GM23338 (cell line): ENCODE results near the gene SYT5. TPM values are rescaled to one million over a fixed set of nuclear protein-coding genes. Genes with fewer than 3 reads are reported as not detected.

ENCODE experiments used
- ATAC-seq: fragments of 200-7000 bp; cut with Tn5 transposase; 3 replicates; pipeline ENCODE4 v1.9.1; 2020
- DNase-seq: peaks from one replicate; pipeline ENCODE4 v3.0.0-alpha.2; 2015; ENCODE audit warnings: low spot score
- H2AFZ ChIP-seq: fragments of 200-600 bp; sonication (generic); 2 replicates; pipeline ENCODE4 v1.8.0; 2016; ENCODE audit warnings: antibody characterized with exemption, mild to moderate bottlenecking, moderate library complexity
- H3F3A ChIP-seq: fragments of 200-600 bp; sonication (generic); replicated peaks from 2 replicates; pipeline ENCODE4 v1.8.0; 2017; ENCODE audit warnings: antibody characterized with exemption, mixed run types, low read depth
- H3K27ac ChIP-seq: fragments of 200-600 bp; sonication (generic); 2 replicates; pipeline ENCODE4 v1.6.1; 2016; ENCODE audit warnings: low read depth
- H3K27me3 ChIP-seq: fragments of 200-600 bp; sonication (generic); 2 replicates; pipeline ENCODE4 v1.8.0; 2016; ENCODE audit warnings: mild to moderate bottlenecking, mixed run types, moderate library complexity; ENCODE audit not compliant: insufficient read depth
- H3K36me3 ChIP-seq: fragments of 200-600 bp; sonication (generic); 2 replicates; pipeline ENCODE4 v1.8.0; 2016; ENCODE audit warnings: mild to moderate bottlenecking; ENCODE audit not compliant: insufficient read depth
- H3K4me1 ChIP-seq: fragments of 200-600 bp; sonication (generic); 2 replicates; pipeline ENCODE4 v1.8.0; 2016; ENCODE audit warnings: mild to moderate bottlenecking, moderate library complexity; ENCODE audit not compliant: insufficient read depth
- H3K4me2 ChIP-seq: fragments of 200-600 bp; sonication (generic); 2 replicates; pipeline ENCODE4 v1.7.1; 2017; ENCODE audit warnings: mixed run types
- H3K4me3 ChIP-seq: fragments of 200-600 bp; sonication (generic); 2 replicates; pipeline ENCODE4 v1.6.1; 2016; ENCODE audit warnings: mixed run types
- H3K79me2 ChIP-seq: fragments of 200-600 bp; sonication (generic); replicated peaks from 2 replicates; pipeline ENCODE4 v1.8.0; 2017; ENCODE audit warnings: mild to moderate bottlenecking; ENCODE audit not compliant: insufficient read depth
- H3K9me2 ChIP-seq: fragments of 200-600 bp; sonication (generic); 2 replicates; pipeline ENCODE4 v1.8.0; 2017; ENCODE audit not compliant: insufficient read depth
- H4K20me1 ChIP-seq: fragments of 200-600 bp; sonication (generic); replicated peaks from 2 replicates; pipeline ENCODE4 v1.8.0; 2017; ENCODE audit warnings: mild to moderate bottlenecking; ENCODE audit not compliant: insufficient read depth
- H3K27ac Mint-ChIP-seq: 2 replicates; pipeline ENCODE4 v1.8.0; 2020; ENCODE audit warnings: inconsistent platforms, mild to moderate bottlenecking, moderate library complexity, mixed read lengths
- H3K27me3 Mint-ChIP-seq: 3 replicates; pipeline ENCODE4 v1.8.0; 2022; ENCODE audit warnings: low read depth, mild to moderate bottlenecking, moderate library complexity, mixed read lengths, inconsistent platforms; ENCODE audit not compliant: insufficient read depth, poor library complexity
- H3K36me3 Mint-ChIP-seq: 3 replicates; pipeline ENCODE4 v1.8.0; 2021; ENCODE audit warnings: low read depth, mild to moderate bottlenecking, inconsistent platforms, moderate library complexity, mixed read lengths
- H3K4me1 Mint-ChIP-seq: 3 replicates; pipeline ENCODE4 v1.8.0; 2020; ENCODE audit warnings: mild to moderate bottlenecking, inconsistent platforms, mixed read lengths
- H3K4me3 Mint-ChIP-seq: 3 replicates; pipeline ENCODE4 v1.8.0; 2021; ENCODE audit warnings: moderate library complexity, mild to moderate bottlenecking, inconsistent platforms, mixed read lengths
- H3K9me3 Mint-ChIP-seq: 3 replicates; pipeline ENCODE4 v1.8.0; 2020; ENCODE audit warnings: moderate library complexity, mild to moderate bottlenecking, inconsistent platforms, mixed read lengths
- CREB1 ChIP-seq: fragments of 250-450 bp; sonication (Bioruptor Pico); IDR thresholded peaks from 2 replicates; pipeline ENCODE4 v1.5.0; 2020; ENCODE audit warnings: low read depth, mild to moderate bottlenecking, moderate library complexity
- CTCF ChIP-seq, 2 experiments: fragments of 200-600 bp in 1 of 2; sonication (generic) in 1 of 2; conservative IDR thresholded peaks; 2 replicates each; pipeline versions ENCODE4 v1.5.1 to v1.6.1; 2016 to 2017; ENCODE audit warnings: antibody characterized with exemption in 2 of 2, low read depth in 2 of 2, mild to moderate bottlenecking in 2 of 2, moderate library complexity in 1 of 2
- EZH2 ChIP-seq: fragments of 200-600 bp; sonication (generic); IDR thresholded peaks from one replicate; pipeline ENCODE4 v1.8.0; 2017; ENCODE audit warnings: antibody characterized with exemption, mild to moderate bottlenecking, low read depth; ENCODE audit not compliant: unreplicated experiment
- EZH2phosphoT487 ChIP-seq: fragments of 200-600 bp; sonication (generic); IDR thresholded peaks from one replicate; pipeline ENCODE4 v1.8.1; 2018; ENCODE audit warnings: antibody characterized with exemption; ENCODE audit not compliant: unreplicated experiment
- NANOG ChIP-seq: IDR thresholded peaks from 2 replicates; pipeline ENCODE4 v1.6.1; 2016; ENCODE audit warnings: antibody characterized with exemption, borderline replicate concordance
- STAT1 ChIP-seq: IDR thresholded peaks from one replicate; pipeline ENCODE4 v1.6.1; 2016; ENCODE audit warnings: antibody characterized with exemption; ENCODE audit not compliant: unreplicated experiment
- ZNF331 ChIP-seq: fragments of 250-450 bp; sonication (Bioruptor Pico); IDR thresholded peaks from 2 replicates; pipeline ENCODE4 v1.5.0; 2020; ENCODE audit warnings: low read depth, mild to moderate bottlenecking, moderate library complexity
- polyA plus RNA-seq: library from polyadenylated mRNA; unstranded; fragments of >200 nt; fragmentation: Nextera tagmentation; extraction: Ambion mirVana; gene quantifications from 2 replicates; pipeline ENCODE4 v1.2.1, GENCODE V29; 2016
- total RNA-seq: library from RNA; depleted of rRNA; stranded (reverse); fragments of >200 nt; shearing (Covaris generic); gene quantifications from 2 replicates; pipeline ENCODE4 v1.2.3, GENCODE V29; 2014
- TF ChIP-seq, protein P1 (sequence below): IDR thresholded peaks from 2 replicates; pipeline ENCODE4 v1.6.1; 2016; ENCODE audit warnings: antibody characterized with exemption
- TF ChIP-seq, protein P2 (sequence below): IDR thresholded peaks from one replicate; pipeline ENCODE4 v1.6.1; 2018; ENCODE audit warnings: antibody characterized with exemption; ENCODE audit not compliant: unreplicated experiment

Gene SYT5
- total and polyA plus RNA-seq, 2 experiments from 2014 or later = 2.1 to 4.7 TPM

GRCh38 chr19:55224038-55224665 lies 44.1 kb upstream of the SYT5 start:
- Mint-ChIP-seq H3K27me3 (peaks cover 18% of the 10 kb centered on the region), H3K4me1 (peaks cover 4% of the 10 kb centered on the region; the same call in 2 of the 3 replicates), H3K4me3 (no peak overlapping the region), H3K36me3 (peaks cover 13% of the 10 kb centered on the region), H3K9me3 (peaks cover 12% of the 10 kb centered on the region), H3K27ac (no peak overlapping the region)
- no peak overlapping the region for H3K4me2 ChIP-seq
- H3K27me3 ChIP-seq = no peaks in the 10 kb centered on the region
- no peak overlapping the region for H3K4me3 ChIP-seq
- no peaks in the 10 kb centered on the region; the same call in 1 of the 2 replicates for H4K20me1 ChIP-seq
- no peaks in the 10 kb centered on the region for H3K79me2 ChIP-seq
- TF ChIP-seq ZNF331 (CRISPR knock-in tag) (no peak), NANOG (no peak), STAT1 (no peak), CTCF (conservative IDR thresholded peaks at IDR 0.05; ENCODE audit: low read depth in 2 of 2) (no peak), EZH2phosphoT487 (no peak), EZH2 (no peak), CREB1 (no peak)
- TF ChIP-seq, protein P1, sequence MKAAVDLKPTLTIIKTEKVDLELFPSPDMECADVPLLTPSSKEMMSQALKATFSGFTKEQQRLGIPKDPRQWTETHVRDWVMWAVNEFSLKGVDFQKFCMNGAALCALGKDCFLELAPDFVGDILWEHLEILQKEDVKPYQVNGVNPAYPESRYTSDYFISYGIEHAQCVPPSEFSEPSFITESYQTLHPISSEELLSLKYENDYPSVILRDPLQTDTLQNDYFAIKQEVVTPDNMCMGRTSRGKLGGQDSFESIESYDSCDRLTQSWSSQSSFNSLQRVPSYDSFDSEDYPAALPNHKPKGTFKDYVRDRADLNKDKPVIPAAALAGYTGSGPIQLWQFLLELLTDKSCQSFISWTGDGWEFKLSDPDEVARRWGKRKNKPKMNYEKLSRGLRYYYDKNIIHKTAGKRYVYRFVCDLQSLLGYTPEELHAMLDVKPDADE = no peak
- TF ChIP-seq, protein P2, sequence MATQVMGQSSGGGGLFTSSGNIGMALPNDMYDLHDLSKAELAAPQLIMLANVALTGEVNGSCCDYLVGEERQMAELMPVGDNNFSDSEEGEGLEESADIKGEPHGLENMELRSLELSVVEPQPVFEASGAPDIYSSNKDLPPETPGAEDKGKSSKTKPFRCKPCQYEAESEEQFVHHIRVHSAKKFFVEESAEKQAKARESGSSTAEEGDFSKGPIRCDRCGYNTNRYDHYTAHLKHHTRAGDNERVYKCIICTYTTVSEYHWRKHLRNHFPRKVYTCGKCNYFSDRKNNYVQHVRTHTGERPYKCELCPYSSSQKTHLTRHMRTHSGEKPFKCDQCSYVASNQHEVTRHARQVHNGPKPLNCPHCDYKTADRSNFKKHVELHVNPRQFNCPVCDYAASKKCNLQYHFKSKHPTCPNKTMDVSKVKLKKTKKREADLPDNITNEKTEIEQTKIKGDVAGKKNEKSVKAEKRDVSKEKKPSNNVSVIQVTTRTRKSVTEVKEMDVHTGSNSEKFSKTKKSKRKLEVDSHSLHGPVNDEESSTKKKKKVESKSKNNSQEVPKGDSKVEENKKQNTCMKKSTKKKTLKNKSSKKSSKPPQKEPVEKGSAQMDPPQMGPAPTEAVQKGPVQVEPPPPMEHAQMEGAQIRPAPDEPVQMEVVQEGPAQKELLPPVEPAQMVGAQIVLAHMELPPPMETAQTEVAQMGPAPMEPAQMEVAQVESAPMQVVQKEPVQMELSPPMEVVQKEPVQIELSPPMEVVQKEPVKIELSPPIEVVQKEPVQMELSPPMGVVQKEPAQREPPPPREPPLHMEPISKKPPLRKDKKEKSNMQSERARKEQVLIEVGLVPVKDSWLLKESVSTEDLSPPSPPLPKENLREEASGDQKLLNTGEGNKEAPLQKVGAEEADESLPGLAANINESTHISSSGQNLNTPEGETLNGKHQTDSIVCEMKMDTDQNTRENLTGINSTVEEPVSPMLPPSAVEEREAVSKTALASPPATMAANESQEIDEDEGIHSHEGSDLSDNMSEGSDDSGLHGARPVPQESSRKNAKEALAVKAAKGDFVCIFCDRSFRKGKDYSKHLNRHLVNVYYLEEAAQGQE = no peak
- H3K36me3 ChIP-seq = no peaks in the 10 kb centered on the region
- no peaks in the 10 kb centered on the region for H3K4me1 ChIP-seq
- 0 out of 2 replicates have a peak, but pooled peaks cover 7% of the 10 kb centered on the region for H3F3A ChIP-seq
- no peak for DNase-seq
- no peak for ATAC-seq
- H3K9me2 ChIP-seq = no peaks in the 10 kb centered on the region
- H3K27ac ChIP-seq = no peak overlapping the region
- H2AFZ ChIP-seq = no peak overlapping the region
